ENCODE results near the gene KANK3.

DNA sequence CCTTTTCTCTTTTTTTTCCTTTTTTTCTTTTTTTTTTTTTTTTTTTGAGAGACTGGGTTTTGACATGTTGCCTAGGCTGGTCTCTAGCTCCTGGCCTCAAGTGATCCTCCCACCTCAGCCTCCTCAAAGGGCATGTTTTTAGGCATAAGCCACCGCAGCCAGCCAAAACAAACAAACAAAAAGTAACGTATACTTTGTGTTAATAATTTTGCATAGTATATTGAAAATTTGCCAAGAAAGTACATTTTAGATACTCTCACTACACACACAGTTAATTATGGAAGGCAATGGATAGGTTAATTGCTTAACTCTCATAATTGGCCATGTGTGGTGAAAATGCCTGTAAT lies 45.5 kb upstream of the KANK3 start:
- no peak for TF ChIP-seq POLR2A (IDR thresholded peaks at IDR 0.05; ENCODE audit: low read depth, low read length)
- TF ChIP-seq POLR2AphosphoS5 (IDR thresholded peaks at IDR 0.05; ENCODE audit: low read depth, low read length) = no peak
- no peak for TF ChIP-seq TAF1 (IDR thresholded peaks at IDR 0.05; ENCODE audit: borderline replicate concordance, low read depth, low read length)
